OCI-LY7 (cell line): ENCODE results near the gene GRPR.

Source experiments
- CTCF ChIP-seq: fragments of 200-600 bp; sonication (generic); conservative IDR thresholded peaks from 2 replicates; pipeline ENCODE4 v1.5.1; 2014; ENCODE audit warnings: mild to moderate bottlenecking, antibody characterized with exemption, low read length, moderate library complexity, mixed read lengths
- EZH2phosphoT487 ChIP-seq: fragments of 200-600 bp; sonication (generic); IDR thresholded peaks from 2 replicates; pipeline ENCODE4 v1.6.1; 2018; ENCODE audit warnings: low read depth, borderline replicate concordance, mild to moderate bottlenecking, mixed run types, antibody characterized with exemption, low read length, moderate library complexity, mixed read lengths

DNA sequence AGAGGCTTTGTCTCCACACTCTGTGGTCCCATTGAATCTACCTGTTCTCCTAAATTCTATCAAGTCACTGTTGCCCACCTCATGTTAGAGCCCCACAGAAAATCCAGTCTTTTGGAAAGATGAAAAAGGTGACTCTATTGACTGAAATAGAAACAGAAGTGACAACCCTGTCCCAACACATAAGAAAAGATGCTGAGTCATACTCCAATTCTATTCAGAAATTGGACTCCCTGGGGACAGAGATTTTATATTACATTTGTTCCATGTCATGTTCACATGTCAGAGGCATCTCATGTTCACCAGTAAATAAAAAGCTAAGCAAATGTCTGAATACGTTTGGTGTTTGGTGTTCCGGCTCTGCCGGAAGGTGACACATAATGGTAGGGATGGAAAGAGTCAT lies 2.9 kb upstream of the GRPR start:
- no peak for TF ChIP-seq CTCF
- no peak for TF ChIP-seq EZH2phosphoT487
